ENCODE results near the gene YKT6.

DNA sequence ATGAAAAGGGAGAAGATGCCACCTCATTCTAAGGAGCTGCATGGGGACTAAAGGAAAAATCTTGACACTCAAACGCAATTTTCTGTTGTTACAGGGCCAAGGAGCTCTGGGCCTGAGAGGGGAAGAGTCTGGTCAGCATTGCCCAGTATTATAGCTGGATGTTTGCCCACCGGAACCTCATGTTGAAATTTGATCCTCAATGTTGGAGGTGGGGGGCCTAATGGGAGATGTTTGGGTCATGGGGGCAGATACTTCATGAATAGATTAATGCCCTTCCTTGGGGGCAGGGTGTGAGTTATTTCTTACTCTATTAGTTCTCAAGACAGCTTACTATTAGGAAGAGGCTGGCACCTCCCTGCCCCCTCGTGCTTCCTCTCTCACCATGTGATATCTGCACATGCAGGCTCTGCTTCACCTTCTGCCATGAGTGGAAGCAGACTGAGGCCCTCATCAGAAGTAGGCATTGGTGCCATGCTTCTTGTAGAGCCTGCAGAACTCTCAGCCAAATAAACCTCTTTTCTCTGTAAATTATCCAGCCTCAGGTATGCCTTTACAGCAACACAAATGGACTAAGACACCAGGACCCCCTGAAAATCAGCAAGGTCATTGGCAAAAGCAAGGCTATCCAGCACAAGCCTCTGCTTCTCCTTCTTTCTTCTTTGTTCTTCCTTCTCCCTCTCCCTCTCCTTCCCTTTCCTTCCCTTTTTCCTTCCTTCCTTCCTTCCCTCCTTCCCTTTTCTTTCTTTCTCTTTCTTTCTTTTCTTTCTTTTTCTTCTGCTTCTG lies 26.7 kb upstream of the YKT6 start:
- TF ChIP-seq CTCF (IDR thresholded peaks at IDR 0.05; ENCODE audit: low read depth, low read length): no peak
- no peak for TF ChIP-seq EZH2phosphoT487 (IDR thresholded peaks at IDR 0.05; ENCODE audit: low read depth)
